HG03139 (cell line): ENCODE results near the gene CMSS1.
"Not testable (repeated sequence)": the region's sequence is repeated elsewhere in the genome, so short reads cannot be mapped to it uniquely, and the experiment has no call there.

ENCODE experiments used
- ATAC-seq: cut with Tn5 transposase; IDR thresholded peaks from one replicate; pipeline ENCODE4 v1.9.1; 2021; ENCODE audit not compliant: unreplicated experiment

The CMSS1 gene

DNA sequence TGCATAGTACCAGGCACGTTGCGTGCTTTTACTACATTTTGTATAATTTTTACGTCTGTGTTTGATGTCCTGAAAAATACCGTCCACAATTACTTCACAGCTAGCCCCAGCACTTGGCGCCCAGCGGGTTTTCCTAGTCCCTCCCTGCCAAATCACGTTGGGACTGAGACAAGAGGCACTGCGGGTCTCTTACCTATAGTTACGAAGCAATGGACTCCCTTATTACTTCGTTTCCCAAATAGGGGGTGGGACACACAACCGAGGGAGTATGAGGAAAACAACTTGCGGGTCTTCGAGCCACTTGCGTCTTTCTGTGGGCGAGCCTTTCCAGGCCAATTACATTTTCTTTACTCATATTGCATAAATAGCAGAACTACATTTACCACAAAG is 620 bp upstream of the CMSS1 start:
- ATAC-seq = no peak

DNA sequence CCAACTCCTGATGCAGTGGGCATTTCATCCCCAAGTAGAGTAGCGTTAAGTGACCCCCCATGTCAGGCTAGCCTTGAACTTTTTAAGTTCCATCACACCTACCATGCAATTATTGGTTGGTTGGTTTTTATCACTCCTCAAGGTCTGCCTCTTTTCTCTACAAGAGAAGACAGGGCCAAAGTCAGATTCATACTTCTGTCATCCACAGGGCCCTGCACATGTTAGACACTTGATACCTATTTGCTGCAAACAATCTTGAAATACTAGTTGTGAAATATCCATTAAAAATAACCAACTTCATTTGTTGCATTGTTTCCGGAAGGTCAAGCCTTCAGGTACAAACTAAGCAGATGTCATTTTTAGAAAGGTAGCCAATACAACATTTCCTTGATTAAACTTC is 1.2 kb downstream of the CMSS1 start:
- no peak for ATAC-seq

DNA sequence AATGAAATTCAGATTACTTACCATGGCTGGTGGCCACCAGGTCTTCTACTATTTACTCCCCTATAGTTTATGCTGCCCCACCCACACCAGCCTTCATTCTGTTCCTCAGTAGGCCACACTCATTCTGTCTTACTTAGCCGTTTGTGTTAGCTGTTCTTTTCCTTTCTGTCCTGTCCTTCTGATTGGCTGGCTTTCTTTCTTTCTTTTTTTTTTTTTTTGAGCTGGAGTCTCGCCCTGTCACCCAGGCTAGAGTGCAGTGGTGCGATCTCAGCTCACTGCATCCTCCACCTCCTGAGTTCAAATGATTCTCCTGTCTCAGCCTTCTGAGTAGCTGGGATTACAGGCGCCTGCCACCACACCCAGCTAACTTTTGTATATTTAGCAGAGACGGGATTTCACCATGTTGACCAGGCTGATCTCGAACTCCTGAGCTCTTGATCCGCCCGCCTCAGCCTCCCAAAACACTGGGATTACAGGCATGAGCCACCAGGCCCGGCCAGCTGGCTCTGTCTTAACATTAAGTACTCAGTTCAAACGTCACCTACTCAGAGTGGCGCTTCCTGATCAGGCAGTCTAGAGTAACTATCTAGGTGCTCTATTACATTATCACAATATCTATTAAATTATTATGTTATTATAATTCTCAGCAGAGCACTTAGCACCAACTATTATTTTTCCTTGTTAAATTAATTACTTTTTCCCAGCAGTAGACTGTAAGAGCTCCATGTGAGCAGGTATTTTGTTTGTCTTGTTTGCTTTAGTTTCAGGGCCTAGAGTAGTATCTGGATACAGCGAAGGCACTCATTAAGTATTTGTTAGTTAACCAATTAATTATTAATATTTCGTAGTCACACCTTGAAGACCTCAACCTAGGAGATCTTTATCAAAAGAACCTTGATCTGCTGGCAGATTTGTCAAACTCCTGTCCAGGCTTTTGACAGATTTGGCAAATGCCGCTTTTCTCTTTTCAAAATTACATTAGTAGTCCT is 6.4 kb downstream of the CMSS1 start:
- no peak for ATAC-seq

DNA sequence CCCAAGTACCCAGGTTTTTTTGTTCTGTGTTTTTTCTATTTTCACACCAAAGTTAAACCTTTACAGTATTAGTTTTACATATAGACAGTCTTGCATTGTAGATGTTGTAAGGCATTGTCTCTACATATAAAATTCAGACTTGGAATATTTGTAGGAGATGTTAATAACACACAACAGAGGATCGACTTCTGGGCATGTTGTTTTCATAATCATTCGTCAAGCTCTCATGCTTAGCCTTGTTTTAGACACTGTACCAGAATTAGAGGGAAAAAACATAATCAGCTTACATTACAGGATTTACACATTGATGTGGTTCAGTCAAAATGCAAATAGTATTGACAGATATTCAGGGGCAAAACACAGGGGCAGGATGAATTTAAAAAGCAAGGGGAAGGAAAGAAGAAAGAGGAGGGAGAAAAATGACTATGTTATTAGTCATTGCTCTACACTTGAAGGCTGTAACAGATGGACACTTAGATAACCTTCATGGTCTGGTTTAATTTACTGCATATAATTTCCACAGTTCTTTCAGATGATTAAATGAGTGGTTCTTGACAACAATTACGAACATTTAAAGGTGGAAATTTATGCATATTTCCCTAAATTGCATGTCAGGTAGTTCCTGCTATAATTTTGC is 7.5 kb downstream of the CMSS1 start:
- ATAC-seq = no peak

DNA sequence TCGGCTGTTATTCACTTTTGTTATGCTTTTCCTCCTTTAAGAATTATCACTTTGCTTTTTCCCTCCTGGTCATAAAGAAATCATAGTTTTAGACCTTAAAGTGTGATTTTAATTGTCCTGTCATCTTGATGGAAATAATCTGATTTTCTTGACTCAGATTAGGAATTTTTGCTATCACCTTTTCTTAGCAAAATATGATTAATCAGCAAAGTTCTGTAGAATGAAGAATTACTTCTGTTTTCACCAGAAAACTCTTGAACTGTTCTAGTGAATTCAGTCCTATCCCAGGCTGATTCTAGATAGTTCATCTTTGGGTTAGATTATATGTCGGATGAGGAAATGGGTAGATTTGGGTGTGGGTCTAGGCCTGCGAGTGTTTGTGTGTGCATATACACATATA is 12.2 kb downstream of the CMSS1 start:
- ATAC-seq = no peak

DNA sequence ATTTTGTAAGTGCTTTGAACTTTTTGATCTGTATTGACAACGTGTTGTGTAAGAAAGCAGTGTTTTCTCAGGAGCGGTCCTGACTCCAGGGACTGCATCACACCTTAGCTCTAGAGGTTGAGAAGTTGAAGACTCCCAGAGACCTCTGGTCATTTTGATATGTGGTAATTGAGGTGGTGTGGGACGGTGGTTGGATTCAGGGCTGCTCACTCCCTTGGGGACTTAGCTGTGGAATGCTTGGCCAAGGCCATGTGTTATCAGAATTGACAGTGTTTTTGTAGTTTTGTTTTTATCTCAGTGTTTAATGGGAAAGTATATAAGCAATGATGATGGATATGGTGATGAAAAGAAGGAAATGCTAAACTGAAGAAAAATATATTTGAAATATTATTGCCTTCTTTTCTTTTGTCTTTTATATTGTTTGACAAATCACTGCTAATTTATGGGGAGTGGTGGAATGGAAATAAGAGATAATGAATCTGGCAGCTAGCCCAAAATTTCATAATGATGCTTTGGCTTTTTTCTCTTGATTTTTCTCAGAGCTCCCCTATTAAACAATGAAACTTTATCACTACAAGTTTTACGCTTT is 16.0 kb downstream of the CMSS1 start:
- no peak for ATAC-seq

DNA sequence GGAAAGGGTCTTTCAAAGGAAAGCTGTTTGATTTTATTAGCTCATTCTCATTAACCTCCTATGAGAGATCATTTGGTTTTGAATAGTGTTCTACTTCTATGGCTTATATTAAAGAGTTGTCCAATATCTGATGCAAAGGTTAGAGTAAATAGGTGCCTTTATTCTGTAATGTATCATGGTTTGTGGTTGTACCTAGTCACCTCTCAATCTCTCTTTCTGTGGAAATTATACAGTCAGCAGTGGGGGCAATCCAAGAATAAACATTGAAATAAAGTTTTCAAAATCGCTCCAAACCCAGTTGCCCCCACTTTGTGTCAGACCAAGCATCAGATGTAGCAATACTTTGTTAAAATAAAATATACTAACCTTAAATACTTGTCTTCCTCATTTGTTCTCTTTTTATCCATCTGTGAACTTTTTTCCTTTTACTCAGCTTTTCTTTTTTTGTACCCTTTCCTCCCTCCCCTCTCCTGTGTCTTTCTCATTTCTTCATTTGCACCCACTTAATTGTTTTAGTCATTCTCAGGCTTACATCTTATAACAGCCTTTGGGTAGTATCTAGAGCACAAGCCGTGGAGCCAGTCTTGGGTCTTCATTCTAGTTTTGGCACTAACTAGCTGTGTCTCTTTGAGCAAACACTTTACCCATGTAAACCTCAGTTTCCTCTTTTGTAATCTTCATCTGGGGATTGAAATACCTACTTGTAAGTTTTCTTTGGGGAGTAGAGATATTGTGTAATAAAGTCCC is 16.7 kb downstream of the CMSS1 start:
- no peak for ATAC-seq

DNA sequence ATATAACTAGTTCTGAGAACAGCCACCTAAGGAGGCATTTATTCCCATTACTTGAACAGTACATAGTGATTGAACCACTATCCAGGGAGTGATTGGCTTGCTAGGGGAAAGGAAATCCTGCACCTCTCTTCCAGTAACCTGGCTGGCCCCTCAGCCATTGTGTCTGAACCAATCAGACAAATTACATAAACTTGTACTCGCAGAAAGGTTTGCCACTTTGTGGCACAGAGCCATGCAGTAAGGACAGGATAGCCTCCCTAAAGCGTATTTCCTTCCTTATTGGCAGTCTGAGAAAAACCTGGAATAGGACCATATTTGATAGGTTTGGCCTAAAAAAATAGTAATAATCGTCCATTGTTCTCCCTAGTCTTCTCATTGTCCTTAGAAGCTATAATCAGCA is 19.0 kb downstream of the CMSS1 start:
- no peak for ATAC-seq

DNA sequence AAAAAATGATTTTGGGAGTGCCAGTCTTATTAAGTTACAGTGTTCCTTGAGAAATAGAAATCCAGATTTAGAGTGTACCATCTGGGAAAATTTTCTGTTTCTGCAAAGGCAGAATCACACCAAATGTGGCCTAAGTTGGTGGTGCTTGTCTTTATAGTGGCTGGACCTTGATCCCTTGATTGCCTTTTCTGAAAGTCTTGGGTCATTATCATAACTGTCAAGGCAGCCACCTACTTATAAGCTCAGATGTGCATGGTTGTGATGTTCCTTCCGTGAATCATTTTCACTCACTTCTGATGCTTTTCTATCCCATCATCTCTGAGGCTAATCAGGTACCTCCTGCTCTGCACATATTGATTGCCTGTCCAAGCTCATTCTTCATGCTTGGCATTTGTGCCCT is 20.1 kb downstream of the CMSS1 start:
- no peak for ATAC-seq

DNA sequence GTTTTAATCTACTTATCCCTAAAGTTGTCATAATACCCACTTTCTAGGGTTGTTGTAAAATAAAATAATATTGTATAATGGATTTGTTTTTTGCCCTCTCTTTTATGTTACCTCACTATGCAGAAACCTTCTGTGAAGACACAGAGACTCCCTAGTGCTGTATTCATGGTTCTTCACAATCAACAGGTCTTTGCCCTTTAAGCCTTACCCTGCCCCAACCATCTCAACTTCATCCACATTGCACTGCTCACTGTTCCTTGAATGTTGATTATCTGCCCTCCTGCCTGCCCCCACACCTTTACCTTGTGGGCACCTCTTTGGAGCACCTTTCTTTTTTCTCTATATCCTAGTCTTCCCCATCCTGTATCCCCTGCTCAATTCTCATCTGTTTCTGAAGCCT is 21.1 kb downstream of the CMSS1 start:
- no peak for ATAC-seq

DNA sequence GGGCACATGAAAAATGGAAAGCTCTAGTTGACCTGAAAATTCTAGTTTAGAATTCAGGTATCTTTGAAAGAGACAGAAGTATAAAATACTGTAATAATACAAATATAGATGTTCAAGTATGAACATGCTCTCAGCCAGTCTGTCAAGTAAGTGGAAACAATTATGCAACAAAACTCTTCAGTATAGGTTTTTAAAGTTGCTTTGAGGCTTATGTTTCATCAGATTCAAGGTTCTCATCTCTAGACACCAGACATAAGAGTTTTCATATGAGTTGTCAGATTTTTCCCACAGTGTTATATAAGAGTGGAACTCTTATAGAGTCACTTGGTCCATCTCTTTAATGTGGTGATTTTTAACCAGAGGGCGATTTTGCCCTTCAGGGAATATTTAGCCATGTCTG is 22.0 kb downstream of the CMSS1 start:
- no peak for ATAC-seq

DNA sequence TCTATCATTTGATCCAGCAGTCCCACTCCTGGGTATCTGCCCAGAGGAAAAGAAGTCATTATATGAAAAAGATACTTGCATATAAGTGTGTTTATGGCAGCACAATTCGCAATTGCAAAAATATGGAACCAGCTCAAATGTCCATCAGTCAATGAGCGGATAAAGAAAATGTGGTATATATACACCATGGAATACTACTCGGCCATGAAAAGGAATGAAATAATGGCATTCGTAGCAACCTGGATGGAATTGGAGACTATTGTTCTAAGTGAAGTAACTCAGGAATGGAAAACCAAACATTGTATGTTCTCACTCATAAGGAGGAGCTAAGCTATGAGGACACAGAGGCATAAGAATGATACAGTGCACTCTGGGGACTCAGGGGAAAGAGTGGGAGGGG is 24.3 kb downstream of the CMSS1 start:
- not testable (repeated sequence) for ATAC-seq

DNA sequence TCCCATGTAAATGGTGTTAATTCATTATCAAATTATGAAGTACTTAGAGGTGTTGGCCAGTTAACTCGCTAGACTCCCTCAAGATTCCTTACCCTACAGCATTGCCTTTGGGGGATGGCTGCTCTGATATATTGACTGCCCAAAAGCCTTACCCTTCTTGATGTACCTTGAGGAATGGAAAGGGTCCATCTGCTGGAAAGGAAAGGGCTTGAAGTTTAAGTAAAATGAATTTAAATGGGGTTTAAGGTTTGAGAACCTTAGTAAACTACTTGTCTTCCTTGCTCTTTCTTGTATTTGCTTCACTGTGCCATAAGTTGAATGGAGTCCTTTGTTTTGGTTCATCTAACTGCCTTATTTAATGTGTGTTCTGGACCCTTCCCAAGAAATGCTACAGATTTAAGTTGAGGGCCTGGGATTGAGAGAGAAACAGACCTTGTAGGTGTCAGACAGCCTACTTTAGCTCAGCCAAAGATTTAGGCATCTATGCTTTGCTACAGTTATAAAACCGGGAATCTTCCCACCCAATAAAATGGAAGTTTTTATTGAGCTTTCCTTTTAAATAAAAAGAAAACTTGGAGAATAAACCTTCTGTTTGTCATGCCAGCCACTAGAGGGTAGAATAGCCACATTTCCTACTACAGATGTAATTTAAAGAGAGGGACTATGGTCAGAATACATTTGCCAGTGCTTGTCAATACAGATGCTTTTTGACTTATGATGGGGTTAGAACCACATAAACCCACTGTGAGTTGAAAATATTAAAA is 25.3 kb downstream of the CMSS1 start:
- ATAC-seq = no peak

DNA sequence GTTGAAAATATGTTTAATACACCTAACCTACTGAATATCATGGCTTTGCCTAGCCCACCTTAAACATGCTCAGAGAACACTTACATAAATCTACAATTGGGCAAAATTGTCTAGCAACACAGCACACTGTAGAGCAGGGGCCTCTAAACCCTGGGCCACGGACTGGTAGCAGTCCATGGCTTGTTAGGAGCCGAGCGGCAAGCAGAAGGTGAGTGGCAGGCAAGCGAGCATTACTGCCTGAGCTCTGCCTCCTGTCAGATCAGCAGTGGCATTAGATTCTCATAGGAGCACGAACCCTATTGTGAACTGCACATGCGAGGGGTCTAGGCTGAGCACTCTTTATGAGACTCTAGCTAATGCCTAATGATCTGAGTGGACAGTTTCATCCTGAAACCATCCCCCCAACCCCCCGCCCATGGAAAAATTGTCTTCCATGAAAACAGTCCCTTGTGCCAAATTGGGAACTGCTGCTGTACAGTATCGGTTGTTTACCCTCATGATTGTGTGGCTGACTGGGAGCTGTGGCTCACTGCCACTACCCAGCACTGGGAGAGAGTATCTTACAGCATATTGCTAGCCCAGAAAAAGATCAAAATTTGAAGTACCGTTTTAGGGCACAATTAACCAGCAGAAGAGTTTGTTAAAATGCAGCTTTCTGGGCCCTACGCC is 26.1 kb downstream of the CMSS1 start:
- ATAC-seq = no peak

DNA sequence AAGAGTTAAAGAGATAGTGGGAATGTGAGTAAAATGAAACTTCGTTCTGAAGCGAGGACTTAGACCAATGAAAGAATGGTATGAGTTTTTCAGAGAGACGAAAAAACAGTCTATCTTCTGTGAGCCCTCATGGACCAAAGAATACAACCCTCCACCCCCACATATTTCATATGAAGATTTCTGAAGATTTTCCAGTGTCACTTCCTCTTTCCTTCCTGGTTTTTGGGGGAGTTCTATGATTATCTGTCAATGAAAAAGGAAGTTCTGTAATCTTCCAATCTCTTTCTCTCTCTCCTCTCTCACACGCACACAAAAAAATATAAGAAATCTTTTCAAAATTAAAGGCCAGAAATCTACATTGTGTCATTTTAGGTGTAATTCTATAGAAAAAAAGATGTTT is 27.7 kb downstream of the CMSS1 start:
- no peak for ATAC-seq

DNA sequence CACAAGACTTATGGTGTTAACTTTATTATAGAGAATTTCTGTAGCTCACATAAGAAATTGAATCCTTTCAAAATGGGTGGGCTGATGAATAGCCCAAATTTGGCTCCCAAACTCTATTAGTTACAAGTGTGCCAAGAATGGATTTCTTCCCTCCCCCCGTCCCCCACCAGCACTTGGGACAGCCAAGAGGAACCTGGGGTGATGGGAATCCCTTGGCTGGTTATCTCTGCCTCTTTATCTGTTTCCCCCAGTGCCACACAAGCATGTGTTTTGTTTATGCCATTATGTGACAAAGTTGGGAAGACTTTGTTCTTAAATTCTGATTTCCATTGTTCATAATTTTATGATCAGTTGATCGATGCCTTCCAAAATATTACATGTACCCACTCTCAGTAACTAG is 28.3 kb downstream of the CMSS1 start:
- ATAC-seq = no peak

DNA sequence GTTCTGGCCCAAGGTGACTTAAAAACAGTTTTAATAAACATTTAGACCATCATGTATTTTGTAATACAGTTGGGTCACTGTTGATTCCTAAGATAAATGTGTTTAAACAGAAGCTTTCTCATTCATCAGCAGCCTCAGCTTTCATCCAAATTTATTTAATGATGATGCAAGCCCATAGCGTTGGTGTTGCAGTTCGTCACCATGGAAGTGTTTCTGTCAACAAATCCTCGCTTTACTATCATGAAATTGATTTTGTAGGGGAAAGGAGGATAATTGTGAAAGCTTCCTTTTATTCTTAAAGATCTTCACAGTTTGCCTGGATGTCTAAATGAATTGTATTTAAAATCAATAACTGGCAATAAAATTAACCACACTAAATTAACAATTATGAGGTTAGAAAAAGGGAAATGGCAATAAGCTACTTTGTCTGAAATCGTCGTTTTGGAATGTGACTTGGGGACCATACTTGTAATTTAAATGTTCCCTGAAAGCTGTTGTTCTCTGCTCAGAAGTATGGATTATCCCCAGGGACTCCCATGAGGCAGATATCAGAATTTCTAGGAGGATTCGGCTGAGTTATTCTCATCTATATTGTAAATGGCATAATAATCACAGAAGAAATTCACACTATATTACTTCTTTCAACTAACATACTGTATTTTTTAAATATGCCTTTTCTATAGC is 29.0 kb downstream of the CMSS1 start:
- ATAC-seq = no peak

DNA sequence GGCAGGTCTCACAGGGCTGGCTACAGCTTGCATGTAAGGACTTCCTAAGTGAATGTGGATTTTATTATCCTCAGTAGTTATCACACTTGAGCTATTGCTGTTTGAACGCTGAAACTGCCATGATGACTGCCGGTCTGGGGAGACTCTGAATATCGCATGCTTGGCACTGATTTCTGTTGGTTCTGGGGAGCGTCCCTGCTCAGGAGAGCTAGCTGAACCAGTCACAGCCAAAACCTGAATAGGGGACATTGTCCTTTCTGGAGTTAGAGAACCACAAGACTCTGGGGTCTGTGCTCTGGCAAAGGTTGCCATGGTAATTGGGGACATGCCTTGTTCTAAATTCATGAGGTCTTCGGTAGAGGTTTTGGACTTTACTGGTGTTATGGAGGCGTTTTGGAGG is 30.8 kb downstream of the CMSS1 start:
- no peak for ATAC-seq

DNA sequence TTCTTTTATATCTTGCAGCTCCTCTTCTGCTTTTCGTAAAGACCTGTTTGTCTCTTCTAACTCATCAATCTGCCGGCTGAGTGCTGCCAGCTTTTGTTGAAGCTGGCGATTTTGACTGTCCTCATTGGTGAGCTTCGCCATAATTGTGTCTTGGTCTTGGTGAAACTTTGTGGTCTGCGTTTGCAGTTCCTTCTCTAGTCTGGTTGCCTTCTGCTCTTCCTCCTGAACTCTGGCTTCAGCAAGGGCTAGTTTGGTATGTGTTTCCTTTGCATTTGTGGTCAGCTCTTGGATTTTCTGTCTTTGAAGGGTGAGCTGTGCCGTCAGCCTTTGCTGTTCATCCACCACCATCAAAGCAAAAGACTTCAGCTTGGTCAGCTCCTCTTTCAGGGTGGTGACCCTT is 32.9 kb downstream of the CMSS1 start:
- no peak for ATAC-seq

DNA sequence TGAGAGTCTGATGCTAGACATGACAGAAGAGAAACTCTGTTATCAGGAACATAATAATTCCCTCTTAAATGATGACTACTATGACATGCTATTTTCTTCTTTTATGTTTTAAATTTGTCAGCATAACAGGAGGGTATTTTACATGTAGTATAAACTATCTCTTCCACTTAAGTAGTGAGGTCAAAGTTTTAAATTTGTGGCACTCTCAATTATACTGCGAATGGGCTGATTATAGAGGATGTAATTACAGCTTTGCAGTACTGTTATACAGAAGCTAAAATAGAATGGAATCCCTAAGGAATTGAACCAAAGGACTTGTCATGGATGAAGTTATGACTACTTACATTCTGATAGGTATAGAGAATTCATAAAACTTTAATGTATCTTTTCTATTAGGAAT is 34.3 kb downstream of the CMSS1 start:
- no peak for ATAC-seq
